ENCODE measurements around the gene VKORC1L1. TPM values are rescaled to one million over a fixed set of nuclear protein-coding genes. Genes with fewer than 3 reads are reported as not detected.
"Not testable (repeated sequence)": the region's sequence is repeated elsewhere in the genome, so short reads cannot be mapped to it uniquely, and the experiment has no call there.

The VKORC1L1 gene
- total RNA-seq, 1 donor from 2014 or later, result 15.2 TPM

GRCh38 chr7:65938336-65938895 is 65.5 kb downstream of the VKORC1L1 start:
- Histone ChIP-seq H3K27me3 (no peaks in the 10 kb centered on the region), H3K36me3 (no peaks in the 10 kb centered on the region), H3K4me3 (no peak overlapping the region), H3K9me3 (no peaks in the 10 kb centered on the region), H3K27ac (no peak overlapping the region), H3K4me1 (no peaks in the 10 kb centered on the region)
- intact Hi-C loops (cut with DNase I), result no loop called here
- TF ChIP-seq POLR2AphosphoS5 (IDR thresholded peaks at IDR 0.05; ENCODE audit: insufficient read depth in 1 of 2, low read depth in 1 of 2) (no peak), POLR2A (IDR thresholded peaks at IDR 0.05) (no peak)
- TF ChIP-seq, protein P1, sequence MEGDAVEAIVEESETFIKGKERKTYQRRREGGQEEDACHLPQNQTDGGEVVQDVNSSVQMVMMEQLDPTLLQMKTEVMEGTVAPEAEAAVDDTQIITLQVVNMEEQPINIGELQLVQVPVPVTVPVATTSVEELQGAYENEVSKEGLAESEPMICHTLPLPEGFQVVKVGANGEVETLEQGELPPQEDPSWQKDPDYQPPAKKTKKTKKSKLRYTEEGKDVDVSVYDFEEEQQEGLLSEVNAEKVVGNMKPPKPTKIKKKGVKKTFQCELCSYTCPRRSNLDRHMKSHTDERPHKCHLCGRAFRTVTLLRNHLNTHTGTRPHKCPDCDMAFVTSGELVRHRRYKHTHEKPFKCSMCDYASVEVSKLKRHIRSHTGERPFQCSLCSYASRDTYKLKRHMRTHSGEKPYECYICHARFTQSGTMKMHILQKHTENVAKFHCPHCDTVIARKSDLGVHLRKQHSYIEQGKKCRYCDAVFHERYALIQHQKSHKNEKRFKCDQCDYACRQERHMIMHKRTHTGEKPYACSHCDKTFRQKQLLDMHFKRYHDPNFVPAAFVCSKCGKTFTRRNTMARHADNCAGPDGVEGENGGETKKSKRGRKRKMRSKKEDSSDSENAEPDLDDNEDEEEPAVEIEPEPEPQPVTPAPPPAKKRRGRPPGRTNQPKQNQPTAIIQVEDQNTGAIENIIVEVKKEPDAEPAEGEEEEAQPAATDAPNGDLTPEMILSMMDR (IDR thresholded peaks at IDR 0.05), result no peak
- DNase-seq (ENCODE audit: extremely low spot score in 2 of 2), result no peak

DNA sequence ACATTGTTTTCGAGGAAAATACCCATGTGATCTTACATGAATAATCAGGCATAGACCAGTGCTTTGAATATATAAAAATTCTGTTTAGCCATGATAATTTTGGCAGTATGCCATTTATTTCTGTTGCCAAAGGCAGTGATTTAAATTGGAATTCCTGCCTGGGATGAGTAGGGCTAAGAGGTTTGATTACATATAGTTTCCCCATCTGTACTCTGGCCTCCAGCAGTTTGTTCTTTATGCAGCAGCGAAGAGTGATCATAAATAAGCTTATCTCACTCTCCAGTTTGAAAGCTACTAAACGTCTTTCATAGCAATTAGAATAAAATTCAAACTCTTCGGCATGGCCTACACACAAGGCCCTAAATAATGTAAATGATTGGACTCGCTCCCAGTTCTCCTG is 72.9 kb downstream of the VKORC1L1 start:
- H3K4me3 ChIP-seq; DNase-seq (ENCODE audit: extremely low spot score in 2 of 2); intact Hi-C loops (cut with DNase I); H3K36me3 ChIP-seq; H3K9me3 ChIP-seq; H3K4me1 ChIP-seq; H3K27me3 ChIP-seq; H3K27ac ChIP-seq: not testable (repeated sequence)

DNA sequence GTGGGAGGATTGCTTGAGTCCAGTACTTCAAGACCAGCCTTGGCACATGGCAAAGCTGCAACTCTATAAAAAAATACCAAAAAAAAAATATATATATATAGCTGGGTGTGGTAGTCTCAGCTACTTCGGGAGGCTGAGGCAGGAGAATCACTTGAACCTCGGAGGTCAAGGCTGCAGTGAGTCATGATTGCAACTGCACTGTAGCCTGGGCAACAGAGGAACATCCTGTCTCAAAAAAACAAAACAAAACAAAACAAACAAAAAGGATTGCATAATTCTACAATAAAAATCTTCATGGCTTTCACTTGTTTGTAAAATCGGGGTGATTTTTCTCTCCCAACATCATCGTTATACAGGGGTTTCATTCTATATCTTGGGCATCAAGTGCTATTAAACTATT is 74.0 kb downstream of the VKORC1L1 start:
- TF ChIP-seq POLR2AphosphoS5 (IDR thresholded peaks at IDR 0.05; ENCODE audit: insufficient read depth in 1 of 2, low read depth in 1 of 2), result peak in 1 of 2 donors; percentile 14
- TF ChIP-seq, protein P1 (IDR thresholded peaks at IDR 0.05), result no peak
- no peak for TF ChIP-seq POLR2A (IDR thresholded peaks at IDR 0.05)
- Histone ChIP-seq H3K4me1 (no peaks in the 10 kb centered on the region), H3K27me3 (no peaks in the 10 kb centered on the region), H3K27ac (no peak overlapping the region), H3K9me3 (no peaks in the 10 kb centered on the region), H3K4me3 (no peak overlapping the region), H3K36me3 (no peaks in the 10 kb centered on the region)
- intact Hi-C loops (cut with DNase I), result no loop called here
- no peak for DNase-seq (ENCODE audit: extremely low spot score in 2 of 2)

- peak in 1 of 2 donors; percentile 34 for DNase-seq (ENCODE audit: extremely low spot score in 2 of 2)
- Histone ChIP-seq H3K27ac (no peak overlapping the region), H3K27me3 (no peaks in the 10 kb centered on the region), H3K4me3 (no peak overlapping the region), H3K9me3 (no peaks in the 10 kb centered on the region), H3K36me3 (peaks cover 0 to 16% of the 10 kb centered on the region in 2 donors), H3K4me1 (no peaks in the 10 kb centered on the region)
- TF ChIP-seq, protein P1 (IDR thresholded peaks at IDR 0.05), result no peak
- TF ChIP-seq POLR2A (IDR thresholded peaks at IDR 0.05) (no peak), POLR2AphosphoS5 (IDR thresholded peaks at IDR 0.05; ENCODE audit: insufficient read depth in 1 of 2, low read depth in 1 of 2) (no peak)
- intact Hi-C loops (cut with DNase I), result no loop called here
These were observed 79.1 kb downstream of the VKORC1L1 start for GRCh38 chr7:65951837-65952578.

- TF ChIP-seq POLR2AphosphoS5 (IDR thresholded peaks at IDR 0.05; ENCODE audit: insufficient read depth in 1 of 2, low read depth in 1 of 2) (no peak), POLR2A (IDR thresholded peaks at IDR 0.05) (no peak)
- TF ChIP-seq, protein P1 (IDR thresholded peaks at IDR 0.05), result no peak
- H3K27me3 ChIP-seq, result no peaks in the 10 kb centered on the region
- intact Hi-C loops (cut with DNase I), result no loop called here
- no peak overlapping the region for H3K4me3 ChIP-seq
- DNase-seq (ENCODE audit: extremely low spot score in 2 of 2), result no peak
- no peaks in the 10 kb centered on the region for H3K9me3 ChIP-seq
- peaks cover 0 to 16% of the 10 kb centered on the region in 2 donors for H3K36me3 ChIP-seq
- H3K27ac ChIP-seq, result no peak overlapping the region
- no peaks in the 10 kb centered on the region for H3K4me1 ChIP-seq
These were observed 80.3 kb downstream of the VKORC1L1 start for GRCh38 chr7:65953001-65953720.

All from vagina (tissue), 2 donors.